IMR-90 (cell line): Measurements from ENCODE around the gene UBXN2A. TPM values are rescaled to one million over a fixed set of nuclear protein-coding genes. Genes with fewer than 3 reads are reported as not detected.
A peak's percentile ranks its signal among the peaks of the same experiment; 100 is the strongest.

Experiments used
- ATAC-seq: fragments of 200-7000 bp; cut with Tn5 transposase; 2 replicates; pipeline ENCODE4 v1.9.1; 2020; ENCODE audit warnings: low read depth, mild to moderate bottlenecking, moderate library complexity
- BruUV-seq: library from RNA; stranded (reverse); fragments of 400-500 nt; replicated peaks from 2 replicates; lab custom pipeline; 2021; lab: Mats Ljungman, UMichigan
- CTCF ChIA-PET: fragments of 300-600 bp; formaldehyde crosslinking; extraction: SDS; loops from one replicate; lab custom pipeline; 2021; ENCODE audit warnings: antibody characterized with exemption; lab: Yijun Ruan, JAX
- POLR2A ChIA-PET: fragments of 300-600 bp; sonication (Branson Sonifier 250); formaldehyde crosslinking; loops from one replicate; lab custom pipeline; 2022; ENCODE audit warnings: antibody characterized with exemption; ENCODE audit not compliant: unreplicated experiment; lab: Charles Lee
- DNase-seq: peaks from one replicate; pipeline ENCODE4 v3.0.0; 2013
- H2AFZ ChIP-seq: replicated peaks from 2 replicates; pipeline ENCODE3; 2013; ENCODE audit warnings: low read length, mild to moderate bottlenecking; ENCODE audit not compliant: poor library complexity
- H2AK5ac ChIP-seq: 2 replicates; pipeline ENCODE4 v1.6.1; 2013; ENCODE audit warnings: low read depth, low read length, inconsistent platforms
- H2AK9ac ChIP-seq: replicated peaks from 2 replicates; pipeline ENCODE3; 2013; ENCODE audit warnings: mild to moderate bottlenecking, low read depth, low read length, moderate library complexity; ENCODE audit not compliant: poor library complexity
- H2BK120ac ChIP-seq: 2 replicates; pipeline ENCODE4 v1.6.1; 2013; ENCODE audit warnings: low read depth, low read length, inconsistent platforms
- H2BK15ac ChIP-seq: 3 replicates; pipeline ENCODE4 v1.6.1; 2013; ENCODE audit warnings: low read depth, low read length, inconsistent platforms
- H2BK20ac ChIP-seq: 2 replicates; pipeline ENCODE4 v1.6.1; 2013; ENCODE audit warnings: low read depth, mild to moderate bottlenecking, inconsistent platforms, low read length, moderate library complexity
- H2BK5ac ChIP-seq: 2 replicates; pipeline ENCODE4 v1.6.1; 2013; ENCODE audit warnings: mild to moderate bottlenecking, low read depth, low read length, inconsistent platforms; ENCODE audit not compliant: poor library complexity, severe bottlenecking
- H3K14ac ChIP-seq: replicated peaks from 2 replicates; pipeline ENCODE4 v1.6.1; 2013; ENCODE audit warnings: low read depth, low read length, inconsistent platforms
- H3K18ac ChIP-seq: 2 replicates; pipeline ENCODE4 v1.6.1; 2013; ENCODE audit warnings: low read depth, low read length, control low read depth
- H3K23ac ChIP-seq: 2 replicates; pipeline ENCODE4 v1.6.1; 2013; ENCODE audit warnings: low read depth, low read length, inconsistent platforms
- H3K27ac ChIP-seq: 2 replicates; pipeline ENCODE4 v1.5.1; 2013; ENCODE audit warnings: mild to moderate bottlenecking, control low read depth, low read length; ENCODE audit not compliant: insufficient read depth
- H3K27me3 ChIP-seq: 2 replicates; pipeline ENCODE4 v1.6.1; 2013; ENCODE audit warnings: low read length; ENCODE audit not compliant: control insufficient read depth, insufficient read depth
- H3K36me3 ChIP-seq: 2 replicates; pipeline ENCODE4 v1.6.1; 2013; ENCODE audit warnings: low read length, mixed read lengths; ENCODE audit not compliant: control insufficient read depth, insufficient read depth
- H3K4ac ChIP-seq: 2 replicates; pipeline ENCODE4 v1.6.1; 2013; ENCODE audit warnings: low read depth, low read length, inconsistent platforms
- H3K4me1 ChIP-seq: 2 replicates; pipeline ENCODE4 v1.6.1; 2013; ENCODE audit warnings: low read length, mixed read lengths; ENCODE audit not compliant: control insufficient read depth, insufficient read depth
- H3K4me2 ChIP-seq: 2 replicates; pipeline ENCODE4 v1.6.1; 2013; ENCODE audit warnings: low read depth, mild to moderate bottlenecking, control low read depth, low read length, moderate library complexity
- H3K4me3 ChIP-seq: 2 replicates; pipeline ENCODE4 v1.5.1; 2013; ENCODE audit warnings: low read depth, mild to moderate bottlenecking, control low read depth, low read length, moderate library complexity; ENCODE audit not compliant: insufficient read depth
- H3K56ac ChIP-seq: 2 replicates; pipeline ENCODE4 v1.6.1; 2013; ENCODE audit warnings: low read length, inconsistent platforms; ENCODE audit not compliant: insufficient read depth; ENCODE audit errors: extremely low read depth
- H3K79me1 ChIP-seq, 2 experiments: 2 replicates each; pipeline ENCODE4 v1.6.1; 2013; ENCODE audit warnings: low read length in 2 of 2, inconsistent platforms in 1 of 2, low read depth in 1 of 2
- H3K9ac ChIP-seq: 2 replicates; pipeline ENCODE4 v1.6.1; 2013; ENCODE audit warnings: low read depth, low read length, control low read depth
- H3K9me1 ChIP-seq: 2 replicates; pipeline ENCODE4 v1.6.1; 2013; ENCODE audit warnings: low read length, inconsistent platforms; ENCODE audit not compliant: insufficient read depth
- H3K9me3 ChIP-seq: 2 replicates; pipeline ENCODE4 v1.6.1; 2013; ENCODE audit warnings: low read length; ENCODE audit not compliant: control insufficient read depth, insufficient read depth
- H4K20me1 ChIP-seq: 2 replicates; pipeline ENCODE4 v1.6.1; 2013; ENCODE audit warnings: low read length, inconsistent platforms; ENCODE audit not compliant: insufficient read depth
- H4K5ac ChIP-seq: 2 replicates; pipeline ENCODE4 v1.6.1; 2013; ENCODE audit warnings: mild to moderate bottlenecking, low read depth, low read length, control low read depth
- H4K8ac ChIP-seq, 2 experiments: 2 replicates each; pipeline ENCODE4 v1.6.1; 2013; ENCODE audit warnings: low read depth in 2 of 2, low read length in 2 of 2, control low read depth in 1 of 2, inconsistent platforms in 1 of 2
- H4K91ac ChIP-seq: 2 replicates; pipeline ENCODE4 v1.6.1; 2013; ENCODE audit warnings: low read depth, low read length, inconsistent platforms; ENCODE audit not compliant: insufficient read depth
- CEBPB ChIP-seq: IDR thresholded peaks from 2 replicates; pipeline ENCODE4 v1.6.1; 2012; ENCODE audit warnings: low read depth, low read length, improper control_type of control experiment
- ELK1 ChIP-seq: fragments of 150-350 bp; IDR thresholded peaks from 2 replicates; pipeline ENCODE4 v1.6.1; 2016; ENCODE audit warnings: low read depth, mild to moderate bottlenecking, low read length, moderate library complexity, borderline replicate concordance
- FOS ChIP-seq: fragments of 150-350 bp; IDR thresholded peaks from 2 replicates; pipeline ENCODE4 v1.6.1; 2016; ENCODE audit warnings: low read depth, low read length
- MAFK ChIP-seq: IDR thresholded peaks from 2 replicates; pipeline ENCODE4 v1.6.1; 2012; ENCODE audit warnings: low read depth, low read length, improper control_type of control experiment
- MXI1 ChIP-seq: IDR thresholded peaks from 2 replicates; pipeline ENCODE4 v1.6.1; 2012; ENCODE audit warnings: low read depth, mild to moderate bottlenecking, low read length, moderate library complexity, borderline replicate concordance
- NFE2L2 ChIP-seq: fragments of 150-350 bp; IDR thresholded peaks from 2 replicates; pipeline ENCODE4 v1.6.1; 2016; ENCODE audit warnings: low read depth, mild to moderate bottlenecking, low read length
- POLR2A ChIP-seq: IDR thresholded peaks from 2 replicates; pipeline ENCODE4 v1.6.1; 2012; ENCODE audit warnings: mild to moderate bottlenecking, low read depth, low read length
- RCOR1 ChIP-seq: IDR thresholded peaks from 2 replicates; pipeline ENCODE4 v1.6.1; 2012; ENCODE audit warnings: mild to moderate bottlenecking, low read length, improper control_type of control experiment; ENCODE audit not compliant: insufficient replicate concordance
- SMC3 ChIP-seq: fragments of 150-350 bp; IDR thresholded peaks from 2 replicates; pipeline ENCODE4 v1.6.1; 2016; ENCODE audit warnings: low read depth, mild to moderate bottlenecking, antibody characterized with exemption, low read length, moderate library complexity
- WGBS, 2 experiments: methylation state at CpG; one replicate each; pipeline versions ENCODE4 v1.1.5 to v1.1.7; 2013; ENCODE audit warnings: missing lambda C conversion rate in 2 of 2; ENCODE audit not compliant: insufficient read length in 1 of 2; ENCODE audit errors: extremely low coverage in 2 of 2; 5-methylcytosine and 5-hydroxymethylcytosine counted together
- dilution Hi-C: fragments of 300-500 bp; cut with HindIII; formaldehyde crosslinking; loops from one replicate; pipeline ENCODE4 v1.14.3; 2018; ENCODE audit warnings: low sequenced_read_pairs; ENCODE audit not compliant: unreplicated experiment
- in situ Hi-C: fragments of 300-500 bp; cut with MboI; formaldehyde crosslinking; loops from 3 replicates; pipeline ENCODE4 v1.14.3; 2019; ENCODE audit warnings: low sequenced_read_pairs, inconsistent platforms, mixed read lengths
- intact Hi-C: fragments of 100-400 bp; cut with micrococcal nuclease; formaldehyde crosslinking; loops from 2 replicates; pipeline ENCODE4 v1.10.0; 2022
- polyA plus RNA-seq, 3 experiments: library from polyadenylated mRNA; depleted of rRNA; stranded (reverse); fragments of >200 nt; gene quantifications; 2 replicates each; pipeline ENCODE4 v1.2.3, GENCODE V29; 2012; ENCODE audit warnings: low replicate concordance in 1 of 3
- total RNA-seq: library from RNA; depleted of rRNA; stranded (reverse); fragments of >200 nt; gene quantifications from 2 replicates; pipeline ENCODE4 v1.2.3, GENCODE V29; 2012
- TF ChIP-seq, protein P1 (sequence below): conservative IDR thresholded peaks from 2 replicates; pipeline ENCODE4 v1.5.1; 2012; ENCODE audit warnings: mild to moderate bottlenecking, low read depth, low read length, improper control_type of control experiment

UBXN2A gene
- total and polyA plus RNA-seq, 2 of the 4 experiments (the other 2 are of a cell fraction): 4.6 to 7.7 TPM

- Histone ChIP-seq H3K4me1 (peaks cover 10% of the 10 kb centered on the region), H3K27me3 (peaks cover 2% of the 10 kb centered on the region; the same call in 1 of the 2 replicates), H3K9ac (peak overlapping the region; percentile 27; the same call in 1 of the 2 replicates), H3K4me3 (no peak overlapping the region), H2BK5ac (peak overlapping the region; percentile 74), H4K20me1 (no peaks in the 10 kb centered on the region), H2AFZ (peak overlapping the region; percentile 87), H4K8ac (peak overlapping the region; percentile 74 to 82), H2BK15ac (peak overlapping the region; percentile 98; the same call in 2 of the 3 replicates), H3K23ac (peak overlapping the region; percentile 19), H3K4me2 (peak overlapping the region; percentile 4; the same call in 1 of the 2 replicates), H3K79me1 (peaks cover 0 to 3% of the 10 kb centered on the region in 2 experiments; a peak in 1 of 4 replicates), H2BK20ac (peak overlapping the region; percentile 92), H3K56ac (peak overlapping the region; percentile 48; the same call in 1 of the 2 replicates), H2BK120ac (peak overlapping the region; percentile 91), H2AK9ac (peak overlapping the region; percentile 94), H3K18ac (peak overlapping the region; percentile 50), H3K27ac (peak overlapping the region; percentile 49), H3K9me1 (peaks cover 19% of the 10 kb centered on the region; the same call in 1 of the 2 replicates), H3K9me3 (no peaks in the 10 kb centered on the region), H2AK5ac (peak overlapping the region; percentile 98), H4K5ac (peak overlapping the region; percentile 21), H3K14ac (peak overlapping the region; percentile 45), H3K36me3 (no peaks in the 10 kb centered on the region), H3K4ac (peak overlapping the region; percentile 95), H4K91ac (peak overlapping the region; percentile 97)
- dilution Hi-C loops: no loop called here
- WGBS, 2 experiments: 20% methylated on average over 1 of the region's 11 CpGs; no CpG with 5 or more reads in 1 of the 2 experiments
- in situ Hi-C loops: no loop called here
- intact Hi-C loops: loop anchor here (2.0 kb wide), 1 partner anchor 89 kb away; the partner anchor contains the start of gene ATAD2B
- no peak for TF ChIP-seq MXI1
- no peak for TF ChIP-seq ELK1
- TF ChIP-seq POLR2A: no peak
- TF ChIP-seq, protein P1, sequence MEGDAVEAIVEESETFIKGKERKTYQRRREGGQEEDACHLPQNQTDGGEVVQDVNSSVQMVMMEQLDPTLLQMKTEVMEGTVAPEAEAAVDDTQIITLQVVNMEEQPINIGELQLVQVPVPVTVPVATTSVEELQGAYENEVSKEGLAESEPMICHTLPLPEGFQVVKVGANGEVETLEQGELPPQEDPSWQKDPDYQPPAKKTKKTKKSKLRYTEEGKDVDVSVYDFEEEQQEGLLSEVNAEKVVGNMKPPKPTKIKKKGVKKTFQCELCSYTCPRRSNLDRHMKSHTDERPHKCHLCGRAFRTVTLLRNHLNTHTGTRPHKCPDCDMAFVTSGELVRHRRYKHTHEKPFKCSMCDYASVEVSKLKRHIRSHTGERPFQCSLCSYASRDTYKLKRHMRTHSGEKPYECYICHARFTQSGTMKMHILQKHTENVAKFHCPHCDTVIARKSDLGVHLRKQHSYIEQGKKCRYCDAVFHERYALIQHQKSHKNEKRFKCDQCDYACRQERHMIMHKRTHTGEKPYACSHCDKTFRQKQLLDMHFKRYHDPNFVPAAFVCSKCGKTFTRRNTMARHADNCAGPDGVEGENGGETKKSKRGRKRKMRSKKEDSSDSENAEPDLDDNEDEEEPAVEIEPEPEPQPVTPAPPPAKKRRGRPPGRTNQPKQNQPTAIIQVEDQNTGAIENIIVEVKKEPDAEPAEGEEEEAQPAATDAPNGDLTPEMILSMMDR: no peak
- peak; percentile 18 for TF ChIP-seq RCOR1
- TF ChIP-seq SMC3: no peak
- TF ChIP-seq MAFK: no peak
- TF ChIP-seq NFE2L2: no peak
- peak; percentile 55; the same call in 1 of the 2 replicates for TF ChIP-seq FOS
- TF ChIP-seq CEBPB: peak; percentile 93
- ChIA-PET POLR2A (no interaction called here), CTCF (no interaction called here)
- ATAC-seq: peak; percentile 88
- no TSS peak for BruUV-seq
- DNase-seq: peak; percentile 83
Observed at GRCh38 chr2:24015562-24016375, 75.5 kb downstream of the UBXN2A start.
